Non-pigmented ciliary epithelial cell (primary cell): ENCODE measurements around the gene PDE4C.
"Not testable (repeated sequence)": the region's sequence is repeated elsewhere in the genome, so short reads cannot be mapped to it uniquely, and the experiment has no call there.

Source experiments
- DNase-seq: peaks from one replicate; pipeline ENCODE4 v3.0.0-alpha.2; 2010; ENCODE audit warnings: low read depth

Gene PDE4C

GRCh38 chr19:18223860-18224524 is 2.2 kb downstream of the PDE4C start:
- no peak for DNase-seq

DNA sequence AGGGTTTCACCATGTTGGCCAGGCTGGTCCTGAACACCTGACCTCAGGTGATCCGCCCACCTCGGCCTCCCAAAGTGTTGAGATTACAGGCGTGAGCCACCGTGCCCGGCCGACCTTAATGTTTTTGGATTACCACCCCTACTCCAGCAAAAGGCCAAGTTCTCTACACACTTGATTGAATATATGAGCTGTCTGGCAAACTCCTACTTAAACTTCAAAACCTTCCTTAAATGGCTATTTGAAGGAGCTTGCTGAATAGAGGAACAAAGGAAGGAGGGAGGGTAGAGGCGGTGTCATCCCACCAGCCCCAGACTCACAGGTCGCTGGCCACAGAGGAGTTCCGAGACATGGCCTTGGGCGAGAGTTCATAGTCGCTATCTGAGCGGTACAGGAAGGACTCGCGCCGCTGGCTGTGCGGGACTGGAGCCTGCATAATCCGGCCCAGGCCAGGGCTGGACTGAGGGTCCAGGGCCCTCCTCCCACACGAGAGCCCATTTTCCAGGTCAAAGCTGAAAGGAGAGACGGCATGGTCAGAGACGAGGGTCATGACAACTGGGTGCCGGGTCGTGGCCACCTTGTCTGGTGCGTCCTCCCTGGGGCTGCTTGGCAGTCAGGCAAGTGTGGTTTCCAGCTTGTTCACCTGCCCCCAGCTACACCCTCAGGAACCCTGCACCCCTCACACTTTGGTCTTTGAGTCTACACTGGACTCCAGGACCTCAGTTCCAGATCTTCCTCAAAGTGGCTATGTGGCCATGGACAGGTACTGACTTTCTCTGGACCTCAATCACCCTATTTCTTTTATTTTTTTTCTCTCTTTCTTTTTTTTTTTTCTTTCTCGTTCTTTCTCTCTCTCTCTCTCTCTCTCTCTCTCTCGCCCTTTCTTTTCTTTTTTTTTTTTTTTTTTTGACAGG is 4.2 kb downstream of the PDE4C start:
- no peak for DNase-seq

DNA sequence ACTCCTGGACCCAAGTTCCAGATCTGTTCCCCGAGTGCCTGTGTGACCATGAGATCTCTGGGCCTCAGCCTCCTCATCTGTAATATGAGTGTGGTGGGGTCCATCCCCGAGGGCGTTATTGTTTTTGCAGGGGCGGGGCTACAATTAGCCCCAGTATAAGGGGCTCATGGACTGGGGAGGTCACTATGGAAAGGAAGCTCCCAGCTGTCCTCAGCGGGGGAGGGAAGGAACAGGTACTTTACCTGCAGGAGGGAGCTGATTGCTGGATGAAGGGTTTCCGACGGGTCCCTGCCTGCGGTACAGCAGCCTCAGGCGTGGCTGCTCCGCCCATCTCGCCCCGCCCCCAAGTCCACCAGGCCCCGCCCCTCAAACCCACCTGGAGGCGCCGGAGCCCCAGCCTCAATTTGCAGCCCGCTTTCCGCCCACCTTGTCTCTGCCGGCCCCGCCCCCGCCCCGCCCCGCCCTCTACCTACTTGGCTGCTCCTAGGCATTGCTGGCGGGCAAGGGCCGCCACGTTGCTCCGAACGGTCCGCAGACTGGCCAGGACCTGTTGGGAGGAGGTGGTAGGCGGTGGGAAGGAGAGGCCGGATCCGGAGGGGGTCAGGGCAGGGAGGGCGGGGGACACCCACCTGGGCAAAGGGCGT is 5.5 kb downstream of the PDE4C start:
- no peak for DNase-seq

DNA sequence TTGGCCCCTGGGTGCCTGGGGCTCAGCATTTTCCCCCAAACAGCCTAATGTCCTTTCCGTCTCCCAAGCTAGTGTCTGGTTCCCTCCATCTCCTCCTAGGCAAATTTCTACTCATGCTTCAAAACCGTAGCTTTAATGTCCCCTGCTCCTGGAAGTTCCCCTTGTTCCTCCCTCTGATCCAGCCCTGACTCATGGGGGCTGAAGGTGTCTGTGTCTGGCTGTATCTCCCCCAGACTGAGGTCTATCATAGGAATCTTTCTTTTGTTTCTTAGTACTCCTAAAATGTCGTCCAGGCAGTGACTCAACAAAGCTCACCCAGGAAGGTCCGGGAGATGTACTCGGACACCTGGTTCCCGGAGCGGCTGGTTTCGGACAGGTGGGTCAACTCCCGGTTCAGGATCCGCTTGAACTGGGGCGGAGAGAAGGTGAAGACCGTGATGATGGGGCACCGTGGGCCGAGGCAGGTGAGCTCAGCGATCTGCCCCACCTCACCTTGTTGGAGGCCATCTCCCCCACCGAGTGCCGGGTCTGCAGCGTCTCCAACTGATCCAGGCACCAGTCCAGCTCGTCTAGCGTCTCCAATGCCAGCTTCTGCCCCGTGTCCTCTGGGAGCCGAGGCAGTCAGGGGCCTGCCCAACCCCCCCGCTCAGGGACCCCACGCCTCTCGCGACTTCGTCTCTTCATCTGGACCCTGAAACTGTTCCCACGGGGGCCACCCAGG is 6.2 kb downstream of the PDE4C start:
- DNase-seq, result no peak

GRCh38 chr19:18218600-18218999 is 7.6 kb downstream of the PDE4C start:
- DNase-seq, result no peak

GRCh38 chr19:18218159-18218558 is 8.1 kb downstream of the PDE4C start:
- no peak for DNase-seq

DNA sequence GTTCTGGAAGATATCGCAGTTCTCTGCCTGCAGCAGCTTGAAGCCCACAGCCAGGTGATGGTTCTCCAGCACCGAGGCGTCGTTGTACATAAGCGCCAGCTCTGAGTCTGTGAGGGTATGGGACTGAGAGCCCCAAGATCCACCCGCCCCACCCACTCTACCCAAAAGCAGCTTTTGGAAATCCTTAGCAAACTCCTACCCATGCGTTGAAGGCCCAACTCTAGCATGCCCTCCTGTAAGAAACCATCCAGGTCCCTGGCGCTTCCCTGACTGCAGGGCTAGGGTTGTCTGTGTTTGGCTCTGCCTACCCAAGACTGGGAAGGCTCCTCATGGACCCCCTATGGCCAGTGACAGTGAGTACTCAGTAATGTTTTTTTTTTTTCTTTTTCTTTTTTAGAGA is 9.4 kb downstream of the PDE4C start:
- no peak for DNase-seq

GRCh38 chr19:18214779-18215433 is 11.3 kb downstream of the PDE4C start:
- no peak for DNase-seq

GRCh38 chr19:18211683-18212082 is 14.6 kb downstream of the PDE4C start:
- DNase-seq, result no peak

DNA sequence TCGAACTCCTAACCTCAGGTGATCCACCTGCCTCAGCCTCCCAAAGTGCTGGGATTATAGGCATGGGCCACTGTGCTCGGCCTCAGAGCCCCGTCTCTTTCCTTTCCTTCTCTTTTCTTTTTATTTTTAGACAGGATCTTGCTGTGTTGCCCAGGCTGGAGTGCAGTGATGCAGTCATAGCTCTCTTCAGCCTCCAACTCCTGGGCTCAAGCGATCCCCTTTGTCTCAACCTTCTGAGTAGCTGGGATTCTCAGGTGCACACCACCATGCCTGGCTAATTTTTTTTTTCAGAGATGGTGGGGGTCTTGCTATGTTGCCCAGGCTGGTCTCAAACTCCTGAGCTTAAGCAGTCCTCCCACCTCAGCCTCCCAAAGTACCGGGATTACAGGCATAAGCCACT is 16.3 kb downstream of the PDE4C start:
- DNase-seq, result not testable (repeated sequence)

DNA sequence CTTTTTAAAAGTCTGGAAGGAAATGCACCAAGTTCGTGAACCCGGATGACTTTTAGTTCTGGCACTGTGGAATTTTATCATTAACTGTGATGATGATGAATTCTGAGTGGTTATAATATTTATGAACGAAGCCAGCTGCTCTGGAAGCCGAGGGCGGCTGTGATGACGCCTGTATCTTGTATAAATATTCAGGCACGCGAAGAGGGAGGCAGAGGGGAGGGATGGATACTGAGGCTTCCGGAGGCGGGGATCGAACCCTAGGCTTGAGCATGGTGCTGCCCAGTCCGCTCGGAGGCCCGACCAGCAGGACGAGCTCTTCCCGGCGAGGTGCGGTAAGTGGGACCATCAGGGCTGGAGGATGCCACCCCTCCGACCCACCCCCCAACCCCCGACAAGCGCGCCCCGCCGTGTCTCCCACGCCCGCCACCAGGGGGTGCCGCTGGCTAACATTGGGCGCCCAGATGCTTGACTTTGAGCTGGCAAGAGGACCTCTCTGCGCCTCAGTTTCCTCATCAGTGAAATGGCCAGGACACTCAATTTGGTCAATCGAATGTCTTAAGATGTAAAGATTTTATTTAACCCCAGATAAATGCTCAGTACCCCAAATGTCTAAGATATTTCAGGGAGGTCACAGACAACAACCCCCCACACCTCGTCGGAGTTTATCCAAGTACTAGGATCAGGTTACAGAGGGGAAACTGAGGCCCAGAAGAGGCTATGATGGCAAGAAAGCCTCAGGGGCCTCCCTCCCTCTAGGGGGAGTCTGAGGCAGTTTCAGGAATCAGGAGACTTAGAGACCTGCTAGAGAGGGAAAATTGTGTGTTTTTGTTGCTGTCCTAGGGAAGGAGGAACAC is 17.9 kb downstream of the PDE4C start:
- no peak for DNase-seq

- no peak for DNase-seq
These were observed 20.2 kb downstream of the PDE4C start for GRCh38 chr19:18206018-18206417.

DNA sequence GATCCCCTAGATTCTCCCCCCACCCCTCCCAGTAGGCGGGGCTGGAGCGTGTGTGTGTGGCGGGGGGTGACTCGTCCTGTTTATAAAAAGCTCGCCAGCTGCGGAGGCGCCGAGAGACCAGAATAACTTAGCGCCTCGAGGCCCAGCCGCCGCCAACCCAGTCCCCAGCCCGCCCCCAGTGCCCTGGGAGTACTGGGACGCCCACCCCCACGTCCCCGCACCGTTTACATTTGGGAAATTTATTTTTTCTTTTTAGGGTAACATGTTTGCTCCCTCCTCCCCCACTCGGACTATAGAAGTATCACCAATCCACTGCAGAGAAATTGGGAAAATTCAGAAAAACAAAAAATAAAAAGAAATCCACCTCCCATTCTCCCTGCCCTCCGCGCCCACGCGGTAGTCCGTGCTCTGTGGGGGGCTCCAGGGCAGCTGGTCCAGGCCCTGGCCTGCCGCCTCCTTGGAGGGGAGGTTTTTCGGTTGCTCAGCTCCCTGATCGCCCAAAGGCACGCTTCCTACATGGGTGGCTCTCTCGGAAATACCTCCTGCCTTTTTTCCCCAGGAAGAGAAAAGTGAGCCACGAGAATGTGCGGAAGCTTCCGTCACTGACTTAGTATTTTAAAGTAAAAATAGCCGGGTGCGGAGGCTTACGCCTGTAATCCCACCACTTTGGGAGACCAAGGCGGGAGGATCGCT is 20.9 kb downstream of the PDE4C start:
- DNase-seq, result peak; percentile 34

- DNase-seq, result no peak
These were observed 21.6 kb downstream of the PDE4C start for GRCh38 chr19:18204394-18205199.

DNA sequence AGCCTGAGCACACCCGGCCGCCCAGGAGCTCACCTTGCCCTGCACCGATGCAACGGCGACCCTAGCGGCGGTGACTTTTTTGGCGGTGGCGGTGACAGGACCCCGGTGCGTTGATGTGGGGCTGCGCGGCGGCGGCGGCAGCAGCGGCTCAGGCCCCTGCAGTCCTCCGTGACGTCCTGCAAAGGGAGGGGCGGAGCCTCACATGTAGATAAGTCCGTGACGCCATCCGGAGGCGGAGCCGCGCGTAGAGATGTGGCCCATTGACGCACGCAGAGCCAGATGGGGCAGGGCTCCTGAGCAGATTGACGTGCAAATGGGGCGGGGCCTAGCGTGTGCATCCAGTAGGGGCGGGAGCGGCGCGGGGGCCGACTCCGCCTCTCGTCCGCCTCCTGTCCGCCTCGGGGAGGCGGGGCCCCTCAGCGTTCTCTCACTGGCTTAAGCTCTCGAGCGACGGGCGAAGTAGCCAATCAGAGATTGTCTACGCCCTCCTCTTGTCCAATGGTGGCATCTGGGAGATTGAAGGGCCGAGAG is 22.3 kb downstream of the PDE4C start, which contains the start of gene RAB3A:
Gene RAB3A, minus strand, starts transcription at position 180 of the 531 bp plus-strand sequence. CDS start 1,302 bp downstream, outside the sequence.
- DNase-seq, result peak; percentile 100

DNA sequence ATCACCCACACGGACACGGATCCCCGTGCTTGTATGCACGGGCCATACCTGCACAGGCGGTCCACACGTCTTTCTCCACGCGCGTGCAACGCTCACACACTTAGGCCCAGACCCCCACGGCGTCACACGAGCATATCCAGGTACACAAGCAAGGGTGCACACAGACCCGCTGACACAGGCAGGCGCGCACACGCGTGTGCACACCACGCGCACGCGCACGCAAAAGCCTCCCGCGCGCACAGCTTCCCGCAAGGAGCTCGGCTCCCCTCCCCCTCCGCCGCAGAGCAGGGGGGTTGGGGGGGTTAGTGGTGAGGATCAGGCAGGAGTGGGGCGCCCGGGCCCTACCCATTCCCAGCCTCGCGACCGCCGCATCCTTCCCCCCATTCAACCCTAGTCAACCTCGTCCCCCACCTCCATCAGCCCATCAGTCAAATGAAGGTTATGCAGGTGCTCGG is 22.8 kb downstream of the PDE4C start:
- no peak for DNase-seq

GRCh38 chr19:18202778-18203407 is 23.3 kb downstream of the PDE4C start:
- DNase-seq, result no peak

- DNase-seq, result no peak
These were observed 23.9 kb downstream of the PDE4C start for GRCh38 chr19:18202397-18202777.
